Stromal cell of bone marrow (primary cell): ENCODE results near the gene GPR156.
"Not testable (repeated sequence)": the region's sequence is repeated elsewhere in the genome, so short reads cannot be mapped to it uniquely, and the experiment has no call there.

Experiments
- DNase-seq: peaks from one replicate; pipeline ENCODE4 v3.0.0-alpha.2; 2012; ENCODE audit warnings: low read depth

GPR156 gene

GRCh38 chr3:120160050-120160449 is 125.0 kb downstream of the GPR156 start:
- peak; percentile 99 for DNase-seq

- no peak for DNase-seq
These were observed 127.3 kb downstream of the GPR156 start for GRCh38 chr3:120157681-120158080.

- no peak for DNase-seq
These were observed 127.9 kb downstream of the GPR156 start for GRCh38 chr3:120157113-120157512.

GRCh38 chr3:120156699-120157098 is 128.3 kb downstream of the GPR156 start:
- DNase-seq = no peak

GRCh38 chr3:120155694-120156093 is 129.3 kb downstream of the GPR156 start:
- DNase-seq = not testable (repeated sequence)

- no peak for DNase-seq
These were observed 129.9 kb downstream of the GPR156 start for GRCh38 chr3:120155108-120155507.

GRCh38 chr3:120153294-120153693 is 131.7 kb downstream of the GPR156 start:
- DNase-seq = peak; percentile 88

- DNase-seq = no peak
These were observed 133.2 kb downstream of the GPR156 start for GRCh38 chr3:120151791-120152190.

- DNase-seq = no peak
These were observed 136.7 kb downstream of the GPR156 start for GRCh38 chr3:120148187-120148949.

- no peak for DNase-seq
These were observed 137.8 kb downstream of the GPR156 start for GRCh38 chr3:120147072-120147871.

GRCh38 chr3:120145542-120146285 is 139.3 kb downstream of the GPR156 start:
- peak; percentile 54 for DNase-seq

- no peak for DNase-seq
These were observed 140.8 kb downstream of the GPR156 start for GRCh38 chr3:120144267-120144666.

GRCh38 chr3:120143676-120144075 is 141.3 kb downstream of the GPR156 start:
- DNase-seq = no peak

GRCh38 chr3:120142236-120142635 is 142.8 kb downstream of the GPR156 start:
- no peak for DNase-seq

- DNase-seq = no peak
These were observed 144.8 kb downstream of the GPR156 start for GRCh38 chr3:120140098-120140742.

GRCh38 chr3:120139140-120139539 is 145.9 kb downstream of the GPR156 start:
- no peak for DNase-seq

- no peak for DNase-seq
These were observed 147.5 kb downstream of the GPR156 start for GRCh38 chr3:120137548-120137947.

- DNase-seq = no peak
These were observed 154.4 kb downstream of the GPR156 start for GRCh38 chr3:120130656-120131055.

GRCh38 chr3:120129718-120130513 is 155.1 kb downstream of the GPR156 start:
- peak; percentile 25 for DNase-seq

GRCh38 chr3:120129051-120129450 is 156.0 kb downstream of the GPR156 start:
- no peak for DNase-seq

GRCh38 chr3:120125992-120126391 is 159.0 kb downstream of the GPR156 start:
- no peak for DNase-seq
